Renal cortical epithelial cell (primary cell): ENCODE data around the gene ACAD8. TPM values are rescaled to one million over a fixed set of nuclear protein-coding genes. Genes with fewer than 3 reads are reported as not detected.

Experiments
- DNase-seq: peaks from one replicate; pipeline ENCODE4 v3.0.0-alpha.2; 2011; ENCODE audit warnings: low read depth
- total RNA-seq: library from RNA; depleted of rRNA; stranded (reverse); fragments of >200 nt; gene quantifications from 2 replicates; pipeline ENCODE4 v1.2.3, GENCODE V29; 2014

ACAD8 gene
- total RNA-seq, 1 donor from 2014 or later: 31.2 TPM

DNA sequence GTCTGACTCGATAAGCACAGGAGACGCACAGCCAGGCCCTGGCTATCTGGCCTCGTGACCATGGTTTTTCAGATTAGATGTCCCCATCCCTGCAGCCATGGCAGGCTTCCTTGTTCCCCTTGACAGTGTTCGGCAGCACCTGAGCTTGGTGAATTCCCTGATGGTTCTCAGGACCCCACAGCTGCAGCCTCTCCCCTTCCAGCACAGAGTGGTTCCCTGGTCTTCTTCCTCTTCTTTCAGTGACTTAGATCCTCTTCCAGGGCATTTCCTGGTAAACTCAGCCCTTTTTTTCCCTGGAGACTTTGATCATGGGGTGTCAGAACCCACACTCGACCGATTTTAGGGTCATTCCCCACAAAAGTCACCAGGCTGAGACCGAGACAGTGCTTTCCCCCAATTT is 37.3 kb downstream of the ACAD8 start:
- DNase-seq: no peak

DNA sequence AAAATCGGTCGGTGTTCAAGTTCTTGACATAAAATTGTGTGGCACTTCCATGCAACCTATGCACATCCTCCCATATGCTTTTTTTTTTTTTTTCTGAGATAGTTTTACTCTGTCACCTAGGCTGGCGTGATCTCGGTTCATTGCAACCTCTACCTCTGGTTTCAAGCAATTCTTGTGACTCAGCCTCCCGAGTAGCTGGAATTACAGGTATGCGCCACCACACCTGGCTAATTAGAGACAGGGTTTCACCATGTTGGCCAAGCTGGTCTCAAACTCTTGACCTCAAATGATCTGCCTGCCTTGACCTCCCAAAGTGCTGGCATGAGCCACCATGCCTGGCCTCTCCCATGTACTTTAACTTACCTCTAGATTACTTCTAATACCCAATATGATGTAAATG is 37.8 kb downstream of the ACAD8 start:
- DNase-seq: no peak

- no peak for DNase-seq
These were observed 39.3 kb downstream of the ACAD8 start for GRCh38 chr11:134292661-134293060.

- DNase-seq: no peak
These were observed 40.0 kb downstream of the ACAD8 start for GRCh38 chr11:134293119-134294113.

- no peak for DNase-seq
These were observed 41.3 kb downstream of the ACAD8 start for GRCh38 chr11:134294664-134295063.

GRCh38 chr11:134312223-134312622 is 58.9 kb downstream of the ACAD8 start:
- DNase-seq: no peak

DNA sequence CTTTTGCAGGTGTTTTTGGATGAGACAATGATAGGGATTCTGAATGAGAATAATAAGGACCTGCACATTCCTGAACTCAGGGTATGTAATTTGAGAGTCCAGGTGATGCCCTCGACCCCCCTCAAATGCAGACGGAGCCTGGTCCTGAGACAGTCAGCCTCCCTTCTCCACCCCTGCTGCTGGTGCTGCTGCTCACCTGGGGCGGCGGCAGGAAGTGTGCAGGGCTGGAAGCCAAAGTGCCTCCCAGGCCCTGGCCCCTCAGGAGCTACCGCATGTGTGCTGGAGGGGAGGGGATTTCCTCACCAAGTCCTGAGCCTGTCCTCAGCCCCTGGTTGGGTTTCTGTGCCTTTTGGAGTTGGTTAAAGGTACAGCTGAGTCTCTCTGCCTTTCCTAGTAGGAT is 59.4 kb downstream of the ACAD8 start:
- DNase-seq: no peak

- DNase-seq: no peak
These were observed 60.0 kb downstream of the ACAD8 start for GRCh38 chr11:134313379-134313778.

- DNase-seq: no peak
These were observed 60.6 kb downstream of the ACAD8 start for GRCh38 chr11:134313821-134314607.

Other genes with a start within 250 kb of the ACAD8 start
- 5.6 and 23.3 TPM in 2 replicates for gene JAM3, start 184.5 kb upstream of the ACAD8 start, total RNA-seq
- 6.9 and 11.3 TPM in 2 replicates for gene NCAPD3, start 29.6 kb upstream of the ACAD8 start, total RNA-seq
- gene VPS26B, start 28.9 kb upstream of the ACAD8 start, total RNA-seq: 17.7 and 46.0 TPM in 2 replicates
- 75.2 and 101 TPM in 2 replicates for gene THYN1, start 216 bp upstream of the ACAD8 start, total RNA-seq
- not detected in 2 replicates for gene GLB1L3, start 22.8 kb downstream of the ACAD8 start, total RNA-seq
- 4.2 and 4.3 TPM in 2 replicates for gene GLB1L2, start 78.4 kb downstream of the ACAD8 start, total RNA-seq
- gene B3GAT1, start 158.7 kb downstream of the ACAD8 start, total RNA-seq: under 0.01 and 0.10 TPM in 2 replicates